ENCODE measurements around the gene LETM1.
A peak's percentile ranks its signal among the peaks of the same experiment; 100 is the strongest.

The LETM1 gene
- 63.8 to 234 (median 108) reads per million in 9 experiments for total RNA-seq

DNA sequence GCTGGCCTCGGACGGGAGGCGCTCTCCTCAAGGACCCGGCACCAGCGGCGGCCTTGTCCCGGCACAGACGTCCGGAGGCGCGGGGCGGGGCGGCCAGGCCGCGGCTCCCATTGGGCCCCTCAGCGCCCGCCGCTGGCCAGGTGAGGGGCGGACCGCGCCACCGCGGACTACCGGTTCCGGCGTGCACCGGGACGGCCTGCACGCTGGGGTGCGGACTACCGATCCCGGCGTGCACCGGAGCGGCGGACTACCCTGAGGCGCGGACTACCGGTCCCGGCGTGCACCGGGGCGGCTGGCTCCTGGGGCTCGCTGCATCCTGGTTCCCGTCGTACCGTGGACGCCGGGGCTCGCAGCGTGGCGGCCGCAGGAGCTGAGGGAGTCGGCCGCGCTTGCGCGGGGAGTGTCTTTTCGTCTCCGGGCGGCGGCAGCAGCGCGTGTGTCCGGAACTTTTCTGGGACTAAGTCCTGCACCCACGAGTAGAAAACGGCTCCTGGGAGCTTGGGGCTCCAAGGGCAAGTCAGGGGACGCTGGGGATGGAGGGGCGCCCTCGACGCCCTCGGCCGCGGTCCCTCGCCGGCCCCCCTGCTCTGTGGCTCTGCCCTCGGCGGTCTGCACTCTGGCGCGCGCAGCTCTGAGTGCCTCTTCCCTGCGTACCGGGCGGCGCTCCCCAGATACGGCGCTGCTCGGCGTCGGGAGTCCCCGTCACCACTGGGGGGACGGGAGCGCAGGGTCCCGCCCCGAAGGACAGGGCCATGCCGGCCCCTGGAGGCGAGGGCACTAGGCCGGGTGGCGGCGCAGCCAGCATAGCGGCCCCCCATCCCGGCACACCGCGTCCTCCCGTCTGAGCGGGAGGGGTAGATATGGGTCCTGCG lies at the start of gene LETM1:
Gene LETM1 (minus strand): TSS at position 86 of the 872 bp plus-strand sequence. CDS start 206 bp downstream, outside the sequence.
- Mint-ChIP-seq H3K9me3 (no peaks in the 10 kb centered on the region), H3K4me1 (ENCODE audit: low read depth in 2 of 2) (peaks cover 21 to 30% of the 10 kb centered on the region in 2 donors), H3K4me3 (peak within 1 kb of the TSS; percentile 74 to 84), H3K27ac (peak within 1 kb of the TSS; percentile 14 to 88), H3K36me3 (ENCODE audit: insufficient read depth) (peaks cover 3% of the 10 kb centered on the region), H3K27me3 (no peaks in the 10 kb centered on the region)
- ATAC-seq (replicated peaks) (peak; percentile 95), DNase-seq (peak; percentile 85 to 88 (median 85))

DNA sequence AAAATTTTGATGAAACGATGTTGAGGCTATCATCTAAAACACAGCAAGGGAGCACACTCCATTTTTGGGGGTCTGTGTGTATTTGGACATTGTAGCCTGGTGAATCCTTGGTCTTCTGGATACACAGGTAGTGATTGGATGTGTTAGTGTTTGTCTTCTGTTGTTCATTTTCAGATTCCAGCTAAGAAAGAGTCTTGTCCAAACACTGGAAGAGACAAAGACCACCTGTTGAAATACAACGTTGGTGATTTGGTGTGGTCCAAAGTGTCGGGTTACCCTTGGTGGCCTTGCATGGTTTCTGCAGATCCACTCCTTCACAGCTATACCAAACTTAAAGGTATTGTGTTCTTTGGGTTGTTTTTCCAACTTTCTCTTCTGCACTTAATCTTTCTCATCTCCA lies 48.1 kb upstream of the LETM1 start:
- no peak overlapping the region for H3K27ac Mint-ChIP-seq
- H3K4me3 Mint-ChIP-seq: no peak overlapping the region
- H3K27me3 Mint-ChIP-seq: no peaks in the 10 kb centered on the region
- DNase-seq (no peak), ATAC-seq (replicated peaks) (no peak)
- peaks cover 15 to 16% of the 10 kb centered on the region in 2 donors for H3K4me1 Mint-ChIP-seq (ENCODE audit: low read depth in 2 of 2)
- peaks cover 25% of the 10 kb centered on the region for H3K36me3 Mint-ChIP-seq (ENCODE audit: insufficient read depth)
- no peaks in the 10 kb centered on the region for H3K9me3 Mint-ChIP-seq

DNA sequence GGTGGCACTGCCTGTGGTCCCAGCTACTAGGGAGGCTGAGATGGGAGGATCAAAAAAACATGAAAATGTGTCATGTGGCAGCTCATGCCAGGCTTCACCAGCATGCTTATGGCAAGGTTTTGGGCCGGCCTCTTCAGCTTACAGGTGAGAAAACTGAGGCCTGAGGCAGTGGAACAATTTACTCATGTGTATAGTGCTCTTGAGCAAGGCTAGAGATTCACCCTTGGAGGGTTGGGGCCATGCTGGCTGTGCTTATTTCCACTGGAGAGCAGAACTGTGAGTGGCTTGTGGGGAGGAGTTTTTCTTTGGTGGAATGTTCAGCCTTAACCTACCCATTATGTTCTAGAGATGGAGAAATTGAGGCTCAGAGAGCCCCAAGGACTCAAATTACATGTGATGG lies 47.1 kb upstream of the LETM1 start:
- Mint-ChIP-seq H3K27me3 (no peaks in the 10 kb centered on the region), H3K36me3 (ENCODE audit: insufficient read depth) (peaks cover 25% of the 10 kb centered on the region), H3K4me1 (ENCODE audit: low read depth in 2 of 2) (peaks cover 13 to 15% of the 10 kb centered on the region in 2 donors), H3K4me3 (no peak overlapping the region), H3K27ac (peak overlapping the region in 1 of 2 donors; percentile 44), H3K9me3 (no peaks in the 10 kb centered on the region)
- DNase-seq (no peak), ATAC-seq (replicated peaks) (no peak)

DNA sequence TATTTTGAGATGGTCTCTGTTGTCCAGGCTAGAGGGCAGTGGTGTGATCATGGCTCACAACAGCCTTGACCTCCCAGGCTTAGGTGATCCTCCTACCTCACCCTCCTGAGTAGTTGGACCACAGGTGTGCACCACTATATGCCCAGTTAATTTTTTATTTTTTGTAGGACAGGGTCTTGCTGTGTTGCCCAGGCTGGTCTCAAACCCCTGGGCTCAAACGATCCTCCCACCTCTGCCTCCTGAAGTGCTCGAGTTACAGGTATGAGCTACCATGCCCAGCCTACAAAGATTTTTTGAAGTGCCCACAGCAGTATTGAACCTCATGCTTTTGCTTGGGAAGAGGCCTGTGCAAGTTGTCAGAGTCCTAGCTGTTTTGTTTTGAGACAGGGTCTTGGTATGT lies 46.3 kb upstream of the LETM1 start:
- Mint-ChIP-seq H3K27me3 (no peaks in the 10 kb centered on the region), H3K9me3 (no peaks in the 10 kb centered on the region), H3K4me3 (no peak overlapping the region), H3K27ac (peak overlapping the region in 1 of 2 donors; percentile 38), H3K36me3 (ENCODE audit: insufficient read depth) (peaks cover 25% of the 10 kb centered on the region), H3K4me1 (ENCODE audit: low read depth in 2 of 2) (peaks cover 12 to 14% of the 10 kb centered on the region in 2 donors)
- ATAC-seq (replicated peaks) (no peak), DNase-seq (no peak)

DNA sequence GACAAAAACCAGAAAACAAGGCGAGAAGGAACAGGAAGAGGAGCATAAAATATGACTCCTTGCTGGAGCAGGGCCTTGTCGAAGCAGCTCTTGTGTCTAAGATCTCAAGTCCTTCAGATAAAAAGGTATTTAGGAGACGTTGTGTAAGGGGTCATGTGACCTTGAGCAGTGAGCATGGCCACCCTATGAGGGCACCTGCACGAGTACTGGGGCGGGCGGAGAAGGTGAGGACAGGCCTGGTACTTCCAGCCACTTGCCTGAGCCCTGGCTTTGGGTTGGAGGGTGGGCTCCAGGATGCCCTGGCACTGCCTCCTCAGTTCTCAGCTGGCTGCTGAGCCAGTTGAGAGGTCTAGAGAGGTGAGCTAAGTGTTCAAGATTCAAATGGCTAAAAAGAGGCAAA lies 45.2 kb upstream of the LETM1 start:
- ATAC-seq (replicated peaks) (no peak), DNase-seq (no peak)
- no peaks in the 10 kb centered on the region for H3K9me3 Mint-ChIP-seq
- peaks cover 22% of the 10 kb centered on the region for H3K36me3 Mint-ChIP-seq (ENCODE audit: insufficient read depth)
- H3K27me3 Mint-ChIP-seq: no peaks in the 10 kb centered on the region
- H3K27ac Mint-ChIP-seq: peak overlapping the region in 1 of 2 donors; percentile 38
- H3K4me1 Mint-ChIP-seq (ENCODE audit: low read depth in 2 of 2): peaks cover 10 to 12% of the 10 kb centered on the region in 2 donors
- no peak overlapping the region for H3K4me3 Mint-ChIP-seq

DNA sequence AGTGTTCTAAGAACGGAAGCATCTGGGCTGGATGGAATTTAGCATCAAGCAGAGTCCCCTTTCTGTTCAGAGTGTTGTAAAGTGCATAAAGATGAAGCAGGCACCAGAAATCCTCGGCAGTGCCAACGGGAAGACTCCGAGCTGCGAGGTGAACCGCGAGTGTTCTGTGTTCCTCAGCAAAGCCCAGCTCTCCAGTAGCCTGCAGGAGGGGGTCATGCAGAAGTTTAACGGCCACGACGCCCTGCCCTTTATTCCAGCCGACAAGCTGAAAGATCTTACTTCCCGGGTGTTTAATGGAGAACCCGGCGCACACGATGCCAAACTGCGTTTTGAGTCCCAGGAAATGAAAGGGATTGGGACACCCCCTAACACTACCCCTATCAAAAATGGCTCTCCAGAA lies 44.7 kb upstream of the LETM1 start:
- DNase-seq: no peak
- no peaks in the 10 kb centered on the region for H3K9me3 Mint-ChIP-seq
- ATAC-seq (replicated peaks): no peak
- peaks cover 22% of the 10 kb centered on the region for H3K36me3 Mint-ChIP-seq (ENCODE audit: insufficient read depth)
- H3K27me3 Mint-ChIP-seq: no peaks in the 10 kb centered on the region
- H3K4me3 Mint-ChIP-seq: no peak overlapping the region
- peaks cover 10 to 12% of the 10 kb centered on the region in 2 donors for H3K4me1 Mint-ChIP-seq (ENCODE audit: low read depth in 2 of 2)
- peak overlapping the region in 1 of 2 donors; percentile 38 for H3K27ac Mint-ChIP-seq

DNA sequence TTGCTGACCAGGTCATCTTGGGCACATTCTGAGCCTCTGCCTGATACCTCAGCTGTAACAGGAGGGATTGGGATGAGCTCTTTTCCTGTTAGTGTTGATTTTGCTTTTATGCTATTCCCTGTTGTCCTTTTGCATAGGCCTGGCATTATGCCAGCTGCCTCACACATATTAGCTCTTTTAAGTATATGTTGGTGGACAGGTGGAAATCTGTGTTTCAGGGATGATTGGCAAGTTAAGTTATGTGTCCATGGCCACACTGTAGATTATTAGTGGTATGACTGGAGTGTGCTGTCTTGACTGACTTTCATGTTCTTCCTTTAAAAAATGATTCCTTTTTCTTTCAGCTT lies 44.1 kb upstream of the LETM1 start:
- no peak overlapping the region for H3K27ac Mint-ChIP-seq
- H3K27me3 Mint-ChIP-seq: no peaks in the 10 kb centered on the region
- no peak for DNase-seq
- no peak overlapping the region for H3K4me3 Mint-ChIP-seq
- ATAC-seq (replicated peaks): no peak
- peaks cover 22% of the 10 kb centered on the region for H3K36me3 Mint-ChIP-seq (ENCODE audit: insufficient read depth)
- H3K9me3 Mint-ChIP-seq: no peaks in the 10 kb centered on the region
- peaks cover 10 to 12% of the 10 kb centered on the region in 2 donors for H3K4me1 Mint-ChIP-seq (ENCODE audit: low read depth in 2 of 2)

DNA sequence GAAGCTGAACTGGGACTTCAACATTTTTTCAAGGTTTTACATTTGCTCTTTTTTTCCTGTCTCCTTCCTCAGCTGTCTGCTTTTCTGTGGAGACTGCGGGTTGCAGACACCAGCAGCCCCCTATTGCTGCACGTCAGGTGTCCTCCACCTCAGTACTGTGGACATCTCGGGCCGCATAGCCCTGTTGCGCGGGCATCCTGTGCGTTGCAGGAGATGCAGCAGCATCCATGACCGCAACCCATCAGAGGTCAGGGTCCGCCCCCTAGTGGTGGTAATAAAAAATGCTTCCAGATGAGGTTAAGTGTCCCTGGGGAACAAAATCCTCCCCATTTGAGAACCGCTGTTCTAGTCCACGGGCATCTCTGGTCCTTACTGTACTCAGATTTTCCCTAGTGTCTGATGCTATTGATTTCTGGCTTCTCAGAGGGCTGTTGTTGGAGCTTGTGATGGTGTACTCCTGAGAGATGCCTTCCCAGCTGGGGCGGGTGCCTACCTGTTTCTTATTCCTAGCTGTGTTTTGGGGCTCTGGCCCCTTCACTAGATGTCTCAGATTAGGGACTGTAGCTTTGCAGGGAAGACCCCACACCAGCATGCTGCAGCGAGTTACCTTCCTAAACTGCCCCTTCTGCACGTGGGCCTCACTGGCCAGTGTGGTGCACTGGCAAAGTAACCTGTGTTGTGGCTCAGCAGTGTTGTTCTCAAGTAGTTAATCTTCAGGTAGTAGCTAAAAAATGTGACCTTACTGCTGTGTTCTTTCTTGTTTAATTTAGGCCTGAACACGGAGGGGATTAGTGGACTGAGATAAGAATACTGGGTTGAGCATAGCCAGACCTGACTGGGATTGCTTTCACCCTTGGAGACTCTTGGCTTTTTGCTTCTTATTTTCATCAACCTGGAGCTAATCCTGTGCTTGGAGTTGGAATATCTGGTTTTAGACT lies 43.5 kb upstream of the LETM1 start:
- peak; percentile 70 to 76 (median 72) for DNase-seq
- Mint-ChIP-seq H3K4me1 (ENCODE audit: low read depth in 2 of 2) (peaks cover 10 to 15% of the 10 kb centered on the region in 2 donors), H3K4me3 (peak overlapping the region in 1 of 2 donors; percentile 24), H3K27me3 (no peaks in the 10 kb centered on the region), H3K36me3 (ENCODE audit: insufficient read depth) (peaks cover 22% of the 10 kb centered on the region), H3K9me3 (no peaks in the 10 kb centered on the region), H3K27ac (peak overlapping the region in 1 of 2 donors; percentile 3)
- ATAC-seq (replicated peaks): peak; percentile 98

DNA sequence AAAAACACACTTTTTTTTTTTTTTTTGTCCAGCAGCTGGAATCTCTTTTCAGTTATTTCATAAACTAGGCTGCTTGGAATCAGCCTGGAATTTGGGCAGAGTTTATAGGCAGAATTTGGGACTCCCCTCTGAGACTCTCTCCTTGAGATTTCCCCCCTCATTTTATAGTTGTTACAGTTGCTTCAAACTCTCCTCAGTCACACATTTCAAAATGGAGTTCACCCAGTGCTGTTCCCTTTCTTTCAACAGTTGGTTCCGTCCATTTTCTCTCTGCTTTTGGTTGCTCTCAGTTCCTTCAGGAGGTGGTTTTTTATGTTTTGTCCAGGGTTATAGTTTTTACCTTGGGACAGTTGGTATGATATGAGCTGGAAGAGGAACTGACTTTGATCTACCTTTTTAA lies 42.7 kb upstream of the LETM1 start:
- H3K27me3 Mint-ChIP-seq: no peaks in the 10 kb centered on the region
- H3K27ac Mint-ChIP-seq: peak overlapping the region in 1 of 2 donors; percentile 3
- peaks cover 22% of the 10 kb centered on the region for H3K36me3 Mint-ChIP-seq (ENCODE audit: insufficient read depth)
- peaks cover 10 to 15% of the 10 kb centered on the region in 2 donors for H3K4me1 Mint-ChIP-seq (ENCODE audit: low read depth in 2 of 2)
- DNase-seq (no peak), ATAC-seq (replicated peaks) (no peak)
- H3K9me3 Mint-ChIP-seq: no peaks in the 10 kb centered on the region
- peak overlapping the region in 1 of 2 donors; percentile 24 for H3K4me3 Mint-ChIP-seq

DNA sequence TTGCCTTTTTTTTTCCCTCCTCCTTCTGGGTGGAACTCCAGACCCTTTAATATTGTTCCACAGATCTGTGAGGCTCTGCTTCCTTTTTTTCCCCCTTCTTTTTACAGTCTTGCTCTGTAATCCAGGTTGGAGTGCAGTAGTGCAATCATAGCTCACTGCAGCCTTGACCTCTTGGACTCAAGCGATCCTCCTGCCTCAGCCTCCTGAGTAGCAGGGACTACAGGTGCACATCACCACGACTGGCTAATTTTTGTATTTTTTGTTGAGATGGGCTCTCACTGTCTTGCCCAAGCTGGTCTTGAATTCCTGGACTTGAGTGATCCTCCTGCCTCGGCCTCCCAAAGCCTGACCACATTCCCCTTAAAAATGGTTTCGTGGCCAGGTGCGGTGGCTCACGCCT lies 42.1 kb upstream of the LETM1 start:
- Mint-ChIP-seq H3K27ac (no peak overlapping the region), H3K4me1 (ENCODE audit: low read depth in 2 of 2) (peaks cover 7 to 15% of the 10 kb centered on the region in 2 donors), H3K27me3 (no peaks in the 10 kb centered on the region), H3K36me3 (ENCODE audit: insufficient read depth) (peaks cover 16% of the 10 kb centered on the region), H3K9me3 (no peaks in the 10 kb centered on the region), H3K4me3 (no peak overlapping the region)
- DNase-seq (no peak), ATAC-seq (replicated peaks) (no peak)

DNA sequence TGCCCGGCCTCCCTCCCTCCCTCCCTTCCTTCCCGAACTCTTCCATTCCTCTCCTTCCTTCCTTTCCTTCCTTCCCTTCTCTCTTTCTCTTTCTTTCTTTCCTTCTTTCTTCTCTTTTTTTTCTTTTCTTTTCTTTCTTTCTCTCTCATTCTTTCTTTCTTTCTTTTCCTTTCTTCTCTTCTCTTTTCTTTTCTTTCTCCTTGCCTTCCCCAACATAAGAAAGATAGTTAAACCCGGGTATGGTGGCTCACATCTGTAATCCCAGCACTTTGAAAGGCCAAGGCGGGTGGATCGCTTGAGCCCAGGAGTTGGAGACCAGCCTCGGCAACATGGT lies 40.7 kb upstream of the LETM1 start:
- H3K27ac Mint-ChIP-seq: peak overlapping the region in 1 of 2 donors; percentile 52
- ATAC-seq (replicated peaks) (no peak), DNase-seq (no peak)
- H3K4me1 Mint-ChIP-seq (ENCODE audit: low read depth in 2 of 2): peaks cover 5 to 15% of the 10 kb centered on the region in 2 donors
- H3K36me3 Mint-ChIP-seq (ENCODE audit: insufficient read depth): peaks cover 17% of the 10 kb centered on the region
- H3K4me3 Mint-ChIP-seq: no peak overlapping the region
- H3K9me3 Mint-ChIP-seq: no peaks in the 10 kb centered on the region
- H3K27me3 Mint-ChIP-seq: no peaks in the 10 kb centered on the region

DNA sequence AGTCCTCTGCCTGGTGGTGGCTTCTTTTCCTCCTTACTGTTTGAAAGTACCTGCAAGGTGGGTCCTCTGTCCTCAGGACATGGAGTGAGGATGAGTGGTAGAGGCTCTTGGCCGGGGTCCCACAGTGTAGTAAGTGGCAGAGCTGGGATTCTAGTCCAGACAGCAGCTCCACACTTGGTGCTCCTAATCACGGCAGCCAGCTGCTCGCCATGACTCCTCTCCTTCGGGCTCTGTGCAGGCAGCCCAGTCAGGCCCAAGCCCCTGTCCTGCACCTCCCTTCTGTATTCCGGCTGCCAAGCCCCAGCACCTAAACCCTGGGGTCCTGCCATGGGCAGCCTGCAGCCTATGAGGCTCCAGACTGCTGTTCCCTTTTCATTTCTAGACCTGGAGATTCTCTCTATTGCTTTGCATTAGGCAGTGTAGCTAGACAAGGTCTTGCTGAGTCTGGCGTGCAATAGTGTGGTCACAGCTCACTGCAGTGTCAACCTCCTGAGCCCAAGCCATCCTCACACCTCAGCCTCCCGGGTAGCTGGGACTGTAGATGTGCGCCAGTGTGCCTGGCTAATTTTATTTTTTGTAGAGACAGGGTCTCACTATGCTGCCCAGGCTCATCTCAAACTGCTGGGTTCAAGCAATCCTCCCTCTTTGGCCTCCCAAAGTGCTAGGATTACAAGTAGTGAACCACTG lies 40.2 kb upstream of the LETM1 start:
- no peaks in the 10 kb centered on the region for H3K27me3 Mint-ChIP-seq

DNA sequence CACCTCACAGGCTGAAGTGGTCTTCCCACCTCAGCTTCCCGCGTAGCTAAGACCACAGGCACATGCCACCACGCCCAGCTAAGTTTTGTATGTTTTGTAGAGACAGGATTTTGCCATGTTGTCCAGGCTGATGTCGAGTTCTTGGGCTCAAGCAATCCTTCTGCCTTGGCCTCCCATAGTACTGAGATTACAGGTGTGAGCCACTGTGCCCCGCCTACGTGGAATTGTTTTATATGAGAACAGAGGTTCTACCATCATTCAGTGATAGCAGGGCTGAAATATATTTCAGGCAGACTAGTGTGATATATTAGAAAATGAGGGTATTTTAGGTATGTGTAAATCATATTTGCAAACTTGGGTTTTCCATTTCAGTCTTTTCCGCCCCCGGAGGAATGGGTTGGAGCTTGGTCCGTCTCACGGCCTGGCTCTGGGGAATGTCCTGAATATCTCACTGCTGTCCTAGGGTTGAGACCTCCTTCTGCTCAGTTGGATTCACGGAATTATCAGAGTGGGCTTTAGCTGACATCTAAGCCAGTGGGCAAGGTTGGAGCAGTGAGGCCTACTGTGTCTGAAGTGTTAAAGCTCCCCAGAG lies 35.1 kb upstream of the LETM1 start:
- no peak for DNase-seq
- H3K27ac Mint-ChIP-seq: peak overlapping the region in 1 of 2 donors; percentile 67
- H3K9me3 Mint-ChIP-seq: no peaks in the 10 kb centered on the region
- H3K36me3 Mint-ChIP-seq (ENCODE audit: insufficient read depth): peaks cover 5% of the 10 kb centered on the region
- H3K27me3 Mint-ChIP-seq: no peaks in the 10 kb centered on the region
- no peak overlapping the region for H3K4me3 Mint-ChIP-seq
- no peak for ATAC-seq (replicated peaks)
- peaks cover 9 to 14% of the 10 kb centered on the region in 2 donors for H3K4me1 Mint-ChIP-seq (ENCODE audit: low read depth in 2 of 2)

More for the DNA sequence above, 40.2 kb upstream of the LETM1 start:
- H3K9me3 Mint-ChIP-seq: no peaks in the 10 kb centered on the region
- peaks cover 5 to 15% of the 10 kb centered on the region in 2 donors for H3K4me1 Mint-ChIP-seq (ENCODE audit: low read depth in 2 of 2)
- H3K36me3 Mint-ChIP-seq (ENCODE audit: insufficient read depth): peaks cover 14% of the 10 kb centered on the region
- H3K27ac Mint-ChIP-seq: peak overlapping the region in 1 of 2 donors; percentile 52
- ATAC-seq (replicated peaks): no peak
- H3K4me3 Mint-ChIP-seq: no peak overlapping the region
- no peak for DNase-seq
